Urinary bladder (tissue), 4 donors: ENCODE results near the gene ZNF688. TPM values are rescaled to one million over a fixed set of nuclear protein-coding genes. Genes with fewer than 3 reads are reported as not detected.

Experiments
- DNase-seq: peaks from one replicate; pipeline ENCODE4 v3.0.0-alpha.2; 2015; ENCODE audit errors: extremely low spot score
- H3K27ac ChIP-seq: one replicate; pipeline ENCODE4 v1.5.1; 2013; ENCODE audit warnings: low read depth, mild to moderate bottlenecking, moderate library complexity
- H3K36me3 ChIP-seq: one replicate; pipeline ENCODE4 v1.6.1; 2013; ENCODE audit warnings: mild to moderate bottlenecking, moderate library complexity; ENCODE audit not compliant: insufficient read depth
- H3K4me1 ChIP-seq: one replicate; pipeline ENCODE4 v1.6.1; 2013; ENCODE audit warnings: mild to moderate bottlenecking, moderate library complexity; ENCODE audit not compliant: insufficient read depth
- H3K4me3 ChIP-seq: one replicate; pipeline ENCODE4 v1.5.1; 2013; ENCODE audit warnings: low read depth, low read length
- WGBS: extraction: QIAGEN DNeasy Blood & Tissue Kit; methylation state at CpG from one replicate; pipeline ENCODE4 v1.1.7; 2013; 5-methylcytosine and 5-hydroxymethylcytosine counted together
- polyA plus RNA-seq: library from polyadenylated mRNA; stranded (reverse); fragments of 200-250 nt; gene quantifications from one replicate; pipeline ENCODE4 v1.2.3, GENCODE V29; 2013
- total RNA-seq: library from RNA; depleted of rRNA; stranded (reverse); fragments of >200 nt; gene quantifications from one replicate; pipeline ENCODE4 v1.2.3, GENCODE V29; 2014
- donor health status: healthy with polysubstance abuse.
- donor health status: healthy.

The ZNF688 gene
- total RNA-seq, result 10.0 TPM
- 15.6 TPM for polyA plus RNA-seq

- peak; percentile 97 for DNase-seq
- H3K36me3 ChIP-seq, result no peaks in the 10 kb centered on the region
- WGBS, result under 1% methylated on average over 67 of the region's 67 CpGs
- H3K4me1 ChIP-seq, result peaks cover 2% of the 10 kb centered on the region
- peak within 1 kb of the TSS; percentile 71 for H3K4me3 ChIP-seq
- peak within 1 kb of the TSS; percentile 97 for H3K27ac ChIP-seq
Observed at GRCh38 chr16:30571445-30572322, at the start of gene ZNF688. Gene ZNF688, minus strand, starts transcription at chr16:30571714. Its CDS starts 85 bp downstream, at chr16:30571629.

GRCh38 chr16:30620169-30620568 lies 48.7 kb upstream of the ZNF688 start:
- WGBS, result 59% methylated on average over 3 of the region's 3 CpGs
- Histone ChIP-seq H3K4me3 (no peak overlapping the region), H3K27ac (no peak overlapping the region), H3K4me1 (no peaks in the 10 kb centered on the region), H3K36me3 (no peaks in the 10 kb centered on the region)
- DNase-seq, result no peak

- WGBS, result 75% methylated on average over 5 of the region's 5 CpGs
- Histone ChIP-seq H3K27ac (no peak overlapping the region), H3K4me1 (no peaks in the 10 kb centered on the region), H3K36me3 (no peaks in the 10 kb centered on the region), H3K4me3 (no peak overlapping the region)
- no peak for DNase-seq
Observed at GRCh38 chr16:30619638-30620037, 48.1 kb upstream of the ZNF688 start.

GRCh38 chr16:30619202-30619601 lies 47.7 kb upstream of the ZNF688 start:
- 81% methylated on average over 4 of the region's 4 CpGs for WGBS
- DNase-seq, result no peak
- H3K36me3 ChIP-seq, result no peaks in the 10 kb centered on the region
- no peak overlapping the region for H3K27ac ChIP-seq
- no peaks in the 10 kb centered on the region for H3K4me1 ChIP-seq
- H3K4me3 ChIP-seq, result no peak overlapping the region

- 30% methylated on average over 12 of the region's 12 CpGs for WGBS
- no peak for DNase-seq
Observed at GRCh38 chr16:30615358-30616091, 44.0 kb upstream of the ZNF688 start.

GRCh38 chr16:30609926-30610839 lies 38.7 kb upstream of the ZNF688 start, which contains the start of gene ZNF689:
Gene ZNF689, minus strand, starts transcription at chr16:30610389. Its CDS starts 348 bp downstream, at chr16:30610041.
- peak; percentile 98 for DNase-seq
- Histone ChIP-seq H3K27ac (peak within 1 kb of the TSS; percentile 91), H3K36me3 (no peaks in the 10 kb centered on the region), H3K4me3 (peak within 1 kb of the TSS; percentile 75), H3K4me1 (no peaks in the 10 kb centered on the region)
- WGBS, result under 1% methylated on average over 63 of the region's 63 CpGs

More at GRCh38 chr16:30615358-30616091, 44.0 kb upstream of the ZNF688 start:
- no peaks in the 10 kb centered on the region for H3K36me3 ChIP-seq
- H3K4me1 ChIP-seq, result no peaks in the 10 kb centered on the region
- H3K4me3 ChIP-seq, result no peak overlapping the region
- no peak overlapping the region for H3K27ac ChIP-seq

- Histone ChIP-seq H3K27ac (peak overlapping the region; percentile 91), H3K36me3 (peaks cover 4% of the 10 kb centered on the region), H3K4me3 (peak overlapping the region; percentile 75), H3K4me1 (no peaks in the 10 kb centered on the region)
- 12% methylated on average over 40 of the region's 40 CpGs for WGBS
- DNase-seq, result no peak
Observed at GRCh38 chr16:30609002-30609925, 37.8 kb upstream of the ZNF688 start.

- DNase-seq, result no peak
- Histone ChIP-seq H3K27ac (no peak overlapping the region), H3K4me3 (no peak overlapping the region), H3K36me3 (peaks cover 5% of the 10 kb centered on the region), H3K4me1 (no peaks in the 10 kb centered on the region)
- WGBS, result 96% methylated on average over 3 of the region's 3 CpGs
Observed at GRCh38 chr16:30606004-30606403, 34.5 kb upstream of the ZNF688 start.

- Histone ChIP-seq H3K4me3 (no peak overlapping the region), H3K36me3 (peaks cover 5% of the 10 kb centered on the region), H3K27ac (no peak overlapping the region), H3K4me1 (no peaks in the 10 kb centered on the region)
- 90% methylated on average over 15 of the region's 15 CpGs for WGBS
- no peak for DNase-seq
Observed at GRCh38 chr16:30605158-30605557, 33.6 kb upstream of the ZNF688 start.

GRCh38 chr16:30604316-30604947 lies 32.9 kb upstream of the ZNF688 start:
- 93% methylated on average over 49 of the region's 49 CpGs for WGBS
- H3K4me3 ChIP-seq, result no peak overlapping the region
- no peak for DNase-seq
- H3K36me3 ChIP-seq, result peaks cover 5% of the 10 kb centered on the region
- no peaks in the 10 kb centered on the region for H3K4me1 ChIP-seq
- no peak overlapping the region for H3K27ac ChIP-seq

- no peak overlapping the region for H3K4me3 ChIP-seq
- no peak overlapping the region for H3K27ac ChIP-seq
- peaks cover 5% of the 10 kb centered on the region for H3K36me3 ChIP-seq
- DNase-seq, result no peak
- WGBS, result 89% methylated on average over 7 of the region's 7 CpGs
- no peaks in the 10 kb centered on the region for H3K4me1 ChIP-seq
Observed at GRCh38 chr16:30603945-30604315, 32.4 kb upstream of the ZNF688 start.
